Esophagus muscularis mucosa (tissue), 4 donors: ENCODE data around the gene TPK1. TPM values are rescaled to one million over a fixed set of nuclear protein-coding genes. Genes with fewer than 3 reads are reported as not detected.

ENCODE experiments used
- DNase-seq: peaks from one replicate; pipeline ENCODE4 v3.0.0-alpha.2; 2017; ENCODE audit errors: extremely low spot score
- H3K27ac ChIP-seq, 4 donors: fragments of 200-600 bp; sonication (generic); replicated peaks in 1 of 4; 1 replicate in 3 of 4; 2 replicates in 1 of 4; pipeline ENCODE4 v1.5.1; 2016 to 2019; ENCODE audit warnings: mild to moderate bottlenecking in 1 of 4
- H3K27me3 ChIP-seq, 4 donors: fragments of 200-600 bp; sonication (generic); one replicate each; pipeline versions ENCODE4 v1.5.1 to v1.6.0; 2016 to 2019
- H3K36me3 ChIP-seq, 4 donors: fragments of 200-600 bp; sonication (generic); one replicate each; pipeline ENCODE4 v1.5.1; 2016 to 2019
- H3K4me1 ChIP-seq, 4 donors: fragments of 200-600 bp; sonication (generic); one replicate each; pipeline ENCODE4 v1.5.1; 2016 to 2019
- H3K4me3 ChIP-seq, 4 donors: fragments of 200-600 bp; sonication (generic); 1 replicate in 2 of 4; 2 replicates in 2 of 4; pipeline ENCODE4 v1.5.1; 2016 to 2019; ENCODE audit warnings: mild to moderate bottlenecking in 4 of 4, moderate library complexity in 1 of 4
- H3K9me3 ChIP-seq, 4 donors: fragments of 200-600 bp; sonication (generic); 1 replicate in 3 of 4; 2 replicates in 1 of 4; pipeline ENCODE4 v1.5.1; 2016 to 2019
- EP300 ChIP-seq: sonication (generic); formaldehyde crosslinking; IDR thresholded peaks from one replicate; pipeline ENCODE4 v1.6.1; 2017; ENCODE audit warnings: antibody characterized with exemption
- POLR2A ChIP-seq: fragments of 450-650 bp; IDR thresholded peaks from one replicate; pipeline ENCODE4 v1.6.1; 2017; ENCODE audit warnings: antibody characterized with exemption, moderate library complexity, mild to moderate bottlenecking, low read depth
- POLR2AphosphoS5 ChIP-seq, 2 donors: sonication (generic); formaldehyde crosslinking; IDR thresholded peaks; one replicate each; pipeline ENCODE4 v1.6.1; 2017; ENCODE audit warnings: antibody characterized with exemption in 2 of 2
- WGBS: methylation state at CpG from one replicate; pipeline ENCODE4 v1.1.5; 2018; 5-methylcytosine and 5-hydroxymethylcytosine counted together
- intact Hi-C: fragments of 100-400 bp; cut with DNase I; formaldehyde crosslinking; loops from one replicate; pipeline ENCODE4 v1.15.1; 2023
- total RNA-seq, 4 donors: library from RNA; depleted of rRNA; stranded (reverse); fragments of >200 nt; gene quantifications; one replicate each; pipeline versions ENCODE4 v1.1.0 to v1.2.1, GENCODE V29; 2016
- TF ChIP-seq, protein P1 (sequence below), 3 experiments: fragments of 200-600 bp in 2 of 3; fragments of 450-650 bp in 1 of 3; sonication (generic) in 2 of 3; IDR thresholded peaks; one replicate each; pipeline ENCODE4 v1.5.1; 2017 to 2019; ENCODE audit warnings: antibody characterized with exemption in 3 of 3, mild to moderate bottlenecking in 2 of 3, moderate library complexity in 1 of 3

TPK1 gene
- total RNA-seq, 4 donors from 2014 or later, result 2.7 to 4.3 (median 3.4) TPM

DNA sequence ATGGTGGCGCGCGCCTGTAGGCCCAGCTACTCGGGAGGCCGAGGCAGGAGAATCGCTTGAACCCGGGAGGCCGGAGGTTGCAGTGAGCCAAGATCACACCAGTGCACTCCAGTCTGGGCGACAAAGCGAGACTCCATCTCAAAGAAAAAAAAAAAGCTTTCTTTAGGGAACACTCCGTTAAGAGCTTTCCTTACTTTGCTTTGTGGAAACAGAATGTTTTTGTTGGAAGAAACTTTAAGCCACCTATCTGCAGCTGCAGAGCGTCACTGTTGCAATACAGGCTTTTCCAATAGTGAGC is 641 bp upstream of the TPK1 start:
- 91% methylated on average over 12 of the region's 12 CpGs for WGBS
- peak overlapping the region; percentile 93 to 99 (median 96) for H3K27ac ChIP-seq
- intact Hi-C loops, result loop anchor here (10.0 kb wide), 1 partner anchor 102 kb away; no protein-coding TSS in a partner anchor
- TF ChIP-seq POLR2AphosphoS5 (IDR thresholded peaks at IDR 0.05) (no peak), EP300 (no peak), POLR2A (no peak)
- TF ChIP-seq, protein P1, sequence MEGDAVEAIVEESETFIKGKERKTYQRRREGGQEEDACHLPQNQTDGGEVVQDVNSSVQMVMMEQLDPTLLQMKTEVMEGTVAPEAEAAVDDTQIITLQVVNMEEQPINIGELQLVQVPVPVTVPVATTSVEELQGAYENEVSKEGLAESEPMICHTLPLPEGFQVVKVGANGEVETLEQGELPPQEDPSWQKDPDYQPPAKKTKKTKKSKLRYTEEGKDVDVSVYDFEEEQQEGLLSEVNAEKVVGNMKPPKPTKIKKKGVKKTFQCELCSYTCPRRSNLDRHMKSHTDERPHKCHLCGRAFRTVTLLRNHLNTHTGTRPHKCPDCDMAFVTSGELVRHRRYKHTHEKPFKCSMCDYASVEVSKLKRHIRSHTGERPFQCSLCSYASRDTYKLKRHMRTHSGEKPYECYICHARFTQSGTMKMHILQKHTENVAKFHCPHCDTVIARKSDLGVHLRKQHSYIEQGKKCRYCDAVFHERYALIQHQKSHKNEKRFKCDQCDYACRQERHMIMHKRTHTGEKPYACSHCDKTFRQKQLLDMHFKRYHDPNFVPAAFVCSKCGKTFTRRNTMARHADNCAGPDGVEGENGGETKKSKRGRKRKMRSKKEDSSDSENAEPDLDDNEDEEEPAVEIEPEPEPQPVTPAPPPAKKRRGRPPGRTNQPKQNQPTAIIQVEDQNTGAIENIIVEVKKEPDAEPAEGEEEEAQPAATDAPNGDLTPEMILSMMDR (IDR thresholded peaks at IDR 0.05), result no peak
- no peaks in the 10 kb centered on the region for H3K36me3 ChIP-seq
- H3K9me3 ChIP-seq, result peaks cover 0 to 18% (median 0%) of the 10 kb centered on the region in 4 donors
- no peaks in the 10 kb centered on the region for H3K27me3 ChIP-seq
- H3K4me3 ChIP-seq, result peak overlapping the region; percentile 76 to 93 (median 84)
- no peak for DNase-seq
- H3K4me1 ChIP-seq, result peaks cover 8 to 19% (median 17%) of the 10 kb centered on the region in 4 donors

DNA sequence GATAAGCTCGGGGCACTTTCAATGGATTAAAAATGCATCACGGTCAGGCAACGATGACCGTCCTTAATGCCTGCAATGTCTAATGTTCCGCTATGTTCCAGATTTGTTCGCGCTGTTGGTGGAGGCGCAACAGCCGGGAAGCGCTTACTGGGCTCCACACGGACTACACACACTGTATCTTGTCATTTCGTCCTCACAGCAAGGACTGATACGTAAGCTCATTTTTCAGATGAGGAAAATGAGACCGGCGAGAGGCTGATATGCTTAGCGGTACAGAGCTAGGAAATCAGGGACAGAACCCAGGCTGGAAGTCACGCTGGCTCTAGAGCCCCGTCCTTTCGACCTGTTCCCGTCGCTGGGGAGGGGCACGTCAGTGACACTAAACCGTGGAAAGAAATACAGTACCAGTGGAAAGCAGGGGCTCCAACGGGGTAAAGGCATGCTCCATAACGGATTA is 670 bp downstream of the TPK1 start:
- no peaks in the 10 kb centered on the region for H3K36me3 ChIP-seq
- no peaks in the 10 kb centered on the region for H3K27me3 ChIP-seq
- peak overlapping the region; percentile 76 to 93 (median 84) for H3K4me3 ChIP-seq
- intact Hi-C loops, result loop anchor here (10.0 kb wide), 1 partner anchor 100 kb away; no protein-coding TSS in a partner anchor
- H3K9me3 ChIP-seq, result peaks cover 0 to 18% (median 0%) of the 10 kb centered on the region in 4 donors
- H3K4me1 ChIP-seq, result peaks cover 8 to 19% (median 17%) of the 10 kb centered on the region in 4 donors
- no peak for DNase-seq
- WGBS, result under 1% methylated on average over 24 of the region's 25 CpGs
- H3K27ac ChIP-seq, result peak overlapping the region; percentile 93 to 99 (median 96)
- TF ChIP-seq POLR2A, result no peak
- TF ChIP-seq POLR2AphosphoS5 (IDR thresholded peaks at IDR 0.05), result peak; percentile 45 to 58
- TF ChIP-seq, protein P1 (IDR thresholded peaks at IDR 0.05), result no peak
- TF ChIP-seq EP300, result no peak

DNA sequence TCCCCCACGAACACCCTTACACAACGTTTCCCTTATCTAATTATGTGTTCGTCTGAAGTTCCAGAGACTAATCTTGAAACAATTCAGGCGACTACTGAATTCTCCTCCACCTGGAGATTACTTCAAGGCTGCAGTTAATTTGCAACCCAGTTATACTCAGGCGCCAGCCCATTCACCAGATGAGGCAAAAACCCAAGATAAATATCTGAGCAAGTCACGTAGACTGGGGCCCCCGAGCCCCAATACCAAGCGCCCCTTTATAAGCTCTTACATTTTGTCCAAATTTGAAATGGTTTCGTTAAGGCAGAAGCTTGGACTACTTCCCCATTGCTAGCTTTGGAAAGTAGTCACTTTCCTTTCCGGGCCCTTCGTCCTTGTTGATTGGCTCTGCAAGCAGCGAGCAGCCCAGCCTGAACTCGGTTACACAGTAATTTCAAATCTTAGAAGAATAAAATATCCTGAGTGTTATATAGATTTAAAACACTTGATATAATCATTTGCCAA is 1.2 kb downstream of the TPK1 start:
- no peak for DNase-seq
- Histone ChIP-seq H3K4me1 (peaks cover 8 to 19% (median 17%) of the 10 kb centered on the region in 4 donors), H3K9me3 (peaks cover 0 to 14% (median 0%) of the 10 kb centered on the region in 4 donors), H3K36me3 (no peaks in the 10 kb centered on the region), H3K4me3 (peak overlapping the region; percentile 76 to 93 (median 84)), H3K27me3 (no peaks in the 10 kb centered on the region), H3K27ac (peak overlapping the region; percentile 93 to 99 (median 96))
- 33% methylated on average over 13 of the region's 13 CpGs for WGBS
- intact Hi-C loops, result loop anchor here (10.0 kb wide), 1 partner anchor 100 kb away; no protein-coding TSS in a partner anchor
- TF ChIP-seq POLR2AphosphoS5 (IDR thresholded peaks at IDR 0.05) (no peak), EP300 (no peak), POLR2A (no peak)
- TF ChIP-seq, protein P1 (IDR thresholded peaks at IDR 0.05), result no peak

DNA sequence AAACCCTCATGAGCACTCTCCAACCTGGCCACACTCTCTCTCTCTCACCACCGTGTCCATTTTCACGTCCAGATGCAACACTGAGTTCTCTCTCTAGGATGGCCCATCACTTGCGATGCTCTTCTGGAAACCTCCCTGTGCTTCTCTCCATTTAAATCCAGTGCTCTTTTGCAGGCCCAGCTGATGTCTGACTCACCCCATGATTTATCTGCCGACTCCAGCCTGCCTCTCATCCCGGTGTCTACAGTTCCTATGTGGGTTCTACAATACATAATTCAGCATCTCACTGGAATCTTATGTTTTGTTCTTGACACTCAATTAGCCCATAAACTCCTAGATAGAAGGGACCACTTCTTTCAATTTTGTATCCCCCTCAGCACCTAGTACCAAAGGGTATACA is 5.0 kb downstream of the TPK1 start:
- Histone ChIP-seq H3K4me1 (peaks cover 0 to 19% (median 14%) of the 10 kb centered on the region in 4 donors), H3K27ac (no peak overlapping the region), H3K27me3 (no peaks in the 10 kb centered on the region), H3K36me3 (no peaks in the 10 kb centered on the region), H3K4me3 (no peak overlapping the region), H3K9me3 (no peaks in the 10 kb centered on the region)
- intact Hi-C loops, result loop anchor here (10.0 kb wide), 1 partner anchor 96 kb away; no protein-coding TSS in a partner anchor
- 87% methylated on average over 5 of the region's 5 CpGs for WGBS
- TF ChIP-seq EP300 (no peak), POLR2AphosphoS5 (IDR thresholded peaks at IDR 0.05) (no peak), POLR2A (no peak)
- TF ChIP-seq, protein P1 (IDR thresholded peaks at IDR 0.05), result no peak
- no peak for DNase-seq
